ENCODE data around the gene RIMKLA.
A peak's percentile ranks its signal among the peaks of the same experiment; 100 is the strongest.

The RIMKLA gene

GRCh38 chr1:42372796-42373195 lies 7.8 kb upstream of the RIMKLA start:
- no peak for DNase-seq (ENCODE audit: low read depth)

GRCh38 chr1:42379794-42380585 lies 602 bp upstream of the RIMKLA start:
- DNase-seq (ENCODE audit: low read depth) = no peak

GRCh38 chr1:42381280-42381673 lies 685 bp downstream of the RIMKLA start:
- no peak for DNase-seq (ENCODE audit: low read depth)

DNA sequence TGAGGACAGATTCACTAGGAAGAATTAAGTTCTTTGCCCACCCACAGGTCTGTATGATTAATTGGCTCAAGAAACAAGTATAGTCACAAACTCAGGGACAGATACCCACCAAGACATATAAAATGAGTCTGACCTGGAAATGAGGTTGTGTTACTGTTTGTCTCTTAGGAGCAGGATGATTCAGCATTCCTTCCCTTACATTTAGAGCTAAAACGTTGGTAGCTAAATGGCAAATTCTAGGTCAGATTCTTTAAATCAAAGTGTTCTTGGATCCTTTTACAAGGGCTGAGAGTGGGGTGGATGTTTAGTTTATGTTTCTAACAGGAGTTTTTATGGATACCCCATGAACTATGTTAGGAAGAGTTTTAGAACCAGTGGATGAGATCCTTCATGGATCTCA lies 4.7 kb downstream of the RIMKLA start:
- peak; percentile 5 for DNase-seq (ENCODE audit: low read depth)

DNA sequence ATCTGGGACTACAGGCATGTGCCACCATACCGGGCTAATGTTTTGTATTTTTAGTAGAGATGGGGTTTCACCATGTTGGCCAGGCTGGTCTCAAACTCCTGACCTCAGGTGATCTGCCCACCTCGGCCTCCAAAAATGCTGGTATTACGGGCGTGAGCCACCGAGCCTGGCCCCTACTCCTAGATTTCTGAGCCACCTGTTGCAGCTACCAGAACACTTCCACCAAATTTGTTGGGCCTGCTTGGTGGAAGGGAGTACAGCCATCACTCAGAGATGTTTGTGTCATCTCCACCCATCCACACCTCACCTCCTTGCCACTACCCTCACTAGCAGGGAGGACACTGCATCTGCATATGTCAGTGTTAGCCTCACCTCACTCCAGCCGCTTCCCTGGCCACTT lies 5.5 kb downstream of the RIMKLA start:
- no peak for DNase-seq (ENCODE audit: low read depth)

DNA sequence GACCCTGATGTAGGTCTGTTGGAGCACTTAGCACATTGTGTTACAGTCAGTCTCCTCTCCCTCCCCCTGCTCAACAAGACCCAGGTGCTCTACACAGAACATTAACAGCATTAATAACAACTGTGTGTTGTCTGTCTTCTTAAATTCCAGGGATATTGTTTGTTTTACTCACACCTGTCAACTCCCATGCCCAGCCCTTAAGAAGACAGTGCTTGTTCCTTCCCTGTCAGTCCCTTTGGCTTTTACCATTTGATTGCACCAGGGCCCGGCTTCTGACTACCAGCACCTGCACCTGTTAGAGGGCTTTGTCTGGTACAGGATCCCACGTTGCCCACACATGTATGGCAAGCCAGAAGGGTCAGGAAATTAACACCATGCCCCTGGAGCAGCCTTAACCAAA lies 11.7 kb downstream of the RIMKLA start:
- no peak for DNase-seq (ENCODE audit: low read depth)

DNA sequence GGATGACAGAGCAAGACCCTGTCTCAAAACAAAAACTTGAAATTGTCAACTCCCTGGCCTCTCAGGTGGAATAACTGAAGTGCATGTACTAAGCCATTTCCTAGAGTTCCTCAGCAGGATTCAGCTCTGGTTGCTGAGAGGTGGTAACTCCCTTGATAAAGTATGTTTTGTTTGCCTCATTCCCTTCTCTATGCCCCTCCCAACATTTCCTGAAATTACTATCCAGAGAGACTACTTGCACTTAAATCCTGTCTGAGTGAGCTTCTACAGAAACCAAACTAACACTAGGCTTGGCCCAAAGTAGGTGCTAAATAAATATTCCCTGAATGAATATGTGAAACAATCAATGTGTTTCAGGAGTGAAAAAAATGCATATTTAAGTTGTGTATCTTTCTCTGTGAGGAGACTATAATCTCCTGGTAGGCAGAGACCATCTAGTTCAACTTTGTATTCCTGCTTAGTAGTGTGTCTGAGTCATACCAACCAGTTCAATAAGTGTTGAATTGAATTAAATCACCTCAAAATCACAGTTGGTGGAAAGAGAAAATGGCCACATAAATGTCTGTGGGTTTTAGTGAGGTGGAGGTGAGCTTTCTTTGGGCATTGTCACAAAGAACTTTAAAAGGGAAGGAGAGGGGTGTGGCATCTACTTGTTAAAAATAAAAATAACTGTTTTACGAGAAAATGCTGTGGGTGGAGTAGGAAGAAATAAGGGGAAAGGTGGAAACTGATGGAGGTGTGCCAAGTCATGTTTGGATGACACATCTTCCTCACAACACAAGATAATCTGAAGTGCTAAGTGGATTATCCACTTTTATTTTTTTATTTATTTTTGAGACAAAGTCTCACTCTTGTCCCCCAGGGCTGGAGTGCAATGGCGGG lies 12.6 kb downstream of the RIMKLA start:
- DNase-seq (ENCODE audit: low read depth) = no peak

DNA sequence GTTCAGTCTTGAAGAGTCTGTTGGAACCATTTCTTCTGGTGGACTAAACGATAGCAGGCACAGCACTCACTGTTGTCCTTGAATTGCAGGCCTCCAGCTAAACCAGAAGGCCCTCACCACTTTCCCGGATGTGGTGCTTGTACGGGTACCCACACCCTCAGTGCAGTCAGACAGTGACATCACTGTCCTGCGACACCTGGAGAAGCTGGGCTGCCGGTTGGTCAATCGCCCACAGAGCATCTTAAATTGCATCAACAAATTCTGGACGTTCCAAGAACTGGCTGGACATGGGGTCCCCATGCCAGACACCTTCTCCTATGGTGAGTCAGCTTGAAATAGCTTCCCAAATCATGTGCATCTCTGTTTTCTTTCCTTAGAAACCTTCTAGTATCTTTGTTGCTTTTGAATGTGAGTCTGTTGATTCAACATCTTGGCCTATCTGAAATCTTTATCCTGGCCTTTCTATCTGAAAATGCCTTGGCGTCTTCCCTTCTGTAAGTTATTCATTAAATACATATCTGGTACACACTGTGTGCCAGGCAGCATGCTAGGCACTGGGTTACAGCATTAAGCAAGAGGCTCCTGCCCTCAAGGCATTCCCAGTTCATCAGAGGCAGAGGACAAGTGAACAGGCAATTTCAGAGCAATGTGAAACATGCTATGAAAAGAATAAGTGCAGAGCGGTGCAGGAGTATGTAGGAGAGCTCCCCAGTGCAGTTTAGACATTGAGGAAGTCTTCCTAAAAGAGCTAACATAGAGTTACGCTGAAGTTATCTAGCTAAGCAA lies 18.9 kb downstream of the RIMKLA start:
- no peak for DNase-seq (ENCODE audit: low read depth)

GRCh38 chr1:42403880-42404400 lies 23.3 kb downstream of the RIMKLA start:
- no peak for DNase-seq (ENCODE audit: low read depth)

DNA sequence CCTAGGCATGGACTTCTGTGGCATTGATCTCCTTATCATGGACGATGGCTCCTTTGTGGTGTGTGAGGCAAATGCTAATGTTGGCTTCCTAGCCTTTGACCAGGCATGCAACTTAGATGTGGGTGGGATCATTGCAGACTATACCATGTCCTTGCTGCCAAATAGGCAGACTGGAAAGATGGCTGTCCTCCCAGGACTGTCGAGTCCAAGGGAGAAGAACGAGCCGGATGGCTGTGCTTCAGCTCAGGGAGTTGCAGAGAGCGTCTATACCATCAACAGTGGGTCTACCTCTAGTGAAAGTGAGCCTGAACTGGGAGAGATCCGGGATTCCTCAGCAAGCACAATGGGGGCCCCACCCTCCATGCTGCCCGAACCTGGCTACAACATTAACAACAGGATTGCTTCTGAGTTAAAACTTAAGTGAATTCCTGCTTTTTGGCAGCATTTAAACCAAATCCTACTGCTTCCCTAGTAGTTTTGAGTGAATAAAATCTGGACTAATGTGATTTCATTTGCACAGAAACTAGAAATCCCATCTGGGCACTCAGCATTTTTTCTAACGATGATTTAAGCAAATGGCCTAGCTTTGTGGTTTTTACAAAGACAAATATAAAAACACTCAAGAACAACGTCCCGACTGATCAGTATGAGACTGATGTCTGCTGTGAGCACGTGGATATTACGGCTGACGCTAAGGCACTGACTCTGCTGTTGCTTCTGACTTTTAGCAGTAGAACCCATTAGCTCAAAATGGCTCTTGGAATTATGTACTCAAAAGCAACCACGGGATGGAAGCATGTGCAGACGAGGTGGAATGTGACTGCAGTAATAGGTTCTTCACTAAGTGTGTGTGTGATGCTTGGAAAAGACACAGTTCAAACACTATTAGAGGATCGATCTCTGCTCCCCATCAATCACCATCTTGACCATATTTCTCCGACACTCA lies 34.2 kb downstream of the RIMKLA start:
- no peak for DNase-seq (ENCODE audit: low read depth)

GRCh38 chr1:42417166-42417565 lies 36.6 kb downstream of the RIMKLA start:
- no peak for DNase-seq (ENCODE audit: low read depth)

- DNase-seq (ENCODE audit: low read depth) = no peak
These were observed 37.9 kb downstream of the RIMKLA start for GRCh38 chr1:42418516-42418915.

- no peak for DNase-seq (ENCODE audit: low read depth)
These were observed 38.7 kb downstream of the RIMKLA start for GRCh38 chr1:42419126-42419821.

DNA sequence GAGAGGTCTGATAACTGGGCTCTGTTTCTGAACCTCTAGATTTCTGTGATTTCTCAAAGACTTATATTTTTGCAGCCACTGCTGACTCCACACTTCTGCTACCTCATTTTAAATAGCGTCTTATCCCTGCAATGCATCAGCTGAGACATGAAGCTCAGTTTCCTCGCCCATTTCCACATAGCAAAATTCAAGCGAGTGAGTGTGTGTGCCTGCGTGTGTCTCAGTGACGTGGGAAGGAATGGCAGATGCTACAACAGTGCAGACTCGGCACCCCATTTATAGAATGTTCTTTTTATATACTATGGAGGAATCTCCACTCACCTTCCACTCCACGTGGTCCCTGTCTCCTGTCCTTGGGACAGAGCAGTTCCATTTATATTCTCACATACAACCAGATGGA lies 39.5 kb downstream of the RIMKLA start:
- no peak for DNase-seq (ENCODE audit: low read depth)

GRCh38 chr1:42420911-42421585 lies 40.5 kb downstream of the RIMKLA start:
- DNase-seq (ENCODE audit: low read depth) = peak; percentile 65

GRCh38 chr1:42422737-42423136 lies 42.1 kb downstream of the RIMKLA start:
- no peak for DNase-seq (ENCODE audit: low read depth)

DNA sequence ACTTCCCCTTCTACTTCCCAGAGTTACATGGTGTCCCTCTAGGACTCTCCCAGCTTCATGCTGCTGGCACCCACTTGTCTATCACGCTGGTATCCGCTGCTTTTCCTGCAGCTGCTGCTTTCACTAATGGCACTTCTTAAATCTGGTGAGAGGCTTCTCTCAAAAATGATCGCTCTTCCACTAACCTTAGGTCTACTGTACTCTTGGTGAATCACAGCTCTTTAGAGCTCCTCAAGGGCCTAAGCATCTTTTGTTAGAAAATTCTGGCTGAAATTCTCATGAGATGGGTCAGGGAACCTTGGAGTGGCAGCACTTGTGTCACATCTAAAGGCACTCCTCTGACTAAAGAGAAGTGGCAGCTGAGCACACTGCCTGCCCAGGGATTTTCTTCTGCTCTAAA lies 43.1 kb downstream of the RIMKLA start:
- no peak for DNase-seq (ENCODE audit: low read depth)

DNA sequence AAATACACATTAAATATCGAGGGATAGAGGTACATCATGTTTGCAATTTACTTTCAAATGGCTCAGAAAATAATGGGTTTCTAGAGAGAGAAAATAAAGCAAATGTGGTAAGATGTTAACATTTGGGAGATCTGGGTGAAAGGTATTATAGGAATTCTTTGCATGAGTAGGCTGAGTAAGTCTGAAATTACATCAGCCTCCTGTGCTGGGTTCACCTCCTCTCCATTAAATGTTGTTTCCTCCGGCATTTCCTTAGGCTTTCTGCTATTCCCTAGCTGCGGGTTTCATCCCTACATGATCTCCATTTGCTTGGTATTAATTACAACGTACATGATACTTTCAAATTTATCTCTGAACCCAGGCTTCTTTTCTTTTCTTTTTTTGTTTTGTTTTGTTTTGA lies 43.6 kb downstream of the RIMKLA start:
- no peak for DNase-seq (ENCODE audit: low read depth)

DNA sequence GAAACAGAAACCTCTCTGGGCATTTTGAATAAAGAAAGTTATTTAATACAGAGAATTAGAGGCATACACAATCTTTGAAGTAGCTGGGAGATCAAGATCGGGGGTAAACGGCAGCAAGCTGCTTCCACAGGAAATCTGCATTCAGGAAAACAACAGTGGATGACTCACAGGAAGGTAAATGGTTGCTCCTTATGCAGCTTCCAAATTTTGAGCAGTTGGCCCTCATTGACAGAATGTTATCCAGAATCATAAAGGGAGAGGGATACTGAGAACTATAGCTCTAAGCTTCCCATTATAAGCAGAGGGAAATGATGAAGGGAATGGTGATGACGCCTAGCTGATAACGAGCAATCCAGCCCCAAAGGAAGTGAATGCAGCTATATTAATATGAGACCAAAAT lies 46.6 kb downstream of the RIMKLA start:
- DNase-seq (ENCODE audit: low read depth) = no peak

DNA sequence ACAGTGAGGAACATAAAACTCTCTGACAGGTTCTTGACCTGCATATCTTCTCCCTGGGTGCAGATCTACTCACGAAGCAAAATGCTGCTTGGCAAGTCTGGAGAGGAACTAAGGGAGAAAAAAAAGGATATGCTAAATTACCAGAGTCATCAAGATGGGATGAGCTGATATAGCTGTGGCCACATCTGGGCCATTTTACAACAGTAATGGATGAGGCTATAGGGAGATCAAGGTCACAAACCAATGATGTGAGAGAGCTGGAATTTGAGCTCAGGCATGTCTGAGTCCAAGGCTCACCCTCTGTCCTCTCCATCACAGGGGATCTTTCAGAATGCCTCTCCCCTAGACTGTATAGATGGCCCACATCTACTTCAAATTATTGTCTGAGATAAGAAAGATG lies 49.0 kb downstream of the RIMKLA start:
- DNase-seq (ENCODE audit: low read depth) = peak; percentile 8

Measured in GM04503 (cell line).